ENCODE data around the gene MT1HL1.
"Not testable (repeated sequence)": the region's sequence is repeated elsewhere in the genome, so short reads cannot be mapped to it uniquely, and the experiment has no call there.

The MT1HL1 gene

GRCh38 chr1:237007147-237007881 lies 3.1 kb upstream of the MT1HL1 start:
- Mint-ChIP-seq H3K27ac (no peak overlapping the region), H3K27me3 (no peaks in the 10 kb centered on the region), H3K4me1 (ENCODE audit: low read depth) (no peaks in the 10 kb centered on the region), H3K9me3 (no peaks in the 10 kb centered on the region), H3K36me3 (ENCODE audit: low read depth) (no peaks in the 10 kb centered on the region), H3K4me3 (no peak overlapping the region)
- intact Hi-C loops (cut with micrococcal nuclease) = no loop called here

- Mint-ChIP-seq H3K4me1 (ENCODE audit: low read depth) (no peaks in the 10 kb centered on the region), H3K27me3 (no peaks in the 10 kb centered on the region), H3K9me3 (no peaks in the 10 kb centered on the region), H3K27ac (no peak overlapping the region), H3K36me3 (ENCODE audit: low read depth) (no peaks in the 10 kb centered on the region), H3K4me3 (no peak overlapping the region)
- intact Hi-C loops (cut with micrococcal nuclease) = no loop called here
These were observed 1.4 kb upstream of the MT1HL1 start for GRCh38 chr1:237005674-237006073.

- Mint-ChIP-seq H3K4me3 (no peak overlapping the region), H3K27me3 (no peaks in the 10 kb centered on the region), H3K36me3 (ENCODE audit: low read depth) (no peaks in the 10 kb centered on the region), H3K4me1 (ENCODE audit: low read depth) (no peaks in the 10 kb centered on the region), H3K27ac (no peak overlapping the region), H3K9me3 (no peaks in the 10 kb centered on the region)
- intact Hi-C loops (cut with micrococcal nuclease) = no loop called here
These were observed 725 bp downstream of the MT1HL1 start for GRCh38 chr1:237003516-237003915.

GRCh38 chr1:237000191-237000590 lies 4.0 kb downstream of the MT1HL1 start:
- H3K36me3 Mint-ChIP-seq (ENCODE audit: low read depth) = no peaks in the 10 kb centered on the region
- H3K27ac Mint-ChIP-seq = no peak overlapping the region
- no peaks in the 10 kb centered on the region for H3K9me3 Mint-ChIP-seq
- no peaks in the 10 kb centered on the region for H3K4me1 Mint-ChIP-seq (ENCODE audit: low read depth)
- no peaks in the 10 kb centered on the region for H3K27me3 Mint-ChIP-seq
- intact Hi-C loops (cut with micrococcal nuclease) = no loop called here
- no peak overlapping the region for H3K4me3 Mint-ChIP-seq

- no peak overlapping the region for H3K4me3 Mint-ChIP-seq
- intact Hi-C loops (cut with micrococcal nuclease) = no loop called here
- H3K4me1 Mint-ChIP-seq (ENCODE audit: low read depth) = no peaks in the 10 kb centered on the region
- H3K36me3 Mint-ChIP-seq (ENCODE audit: low read depth) = no peaks in the 10 kb centered on the region
- H3K27me3 Mint-ChIP-seq = no peaks in the 10 kb centered on the region
- no peak overlapping the region for H3K27ac Mint-ChIP-seq
- no peaks in the 10 kb centered on the region for H3K9me3 Mint-ChIP-seq
These were observed 5.7 kb downstream of the MT1HL1 start for GRCh38 chr1:236998546-236998945.

- Mint-ChIP-seq H3K9me3 (no peaks in the 10 kb centered on the region), H3K27me3 (no peaks in the 10 kb centered on the region), H3K27ac (no peak overlapping the region), H3K4me3 (no peak overlapping the region), H3K4me1 (ENCODE audit: low read depth) (no peaks in the 10 kb centered on the region), H3K36me3 (ENCODE audit: low read depth) (no peaks in the 10 kb centered on the region)
- intact Hi-C loops (cut with micrococcal nuclease) = no loop called here
These were observed 6.4 kb downstream of the MT1HL1 start for GRCh38 chr1:236997882-236998281.

- Mint-ChIP-seq H3K9me3 (no peaks in the 10 kb centered on the region), H3K27ac (no peak overlapping the region), H3K36me3 (ENCODE audit: low read depth) (no peaks in the 10 kb centered on the region)
These were observed 6.9 kb downstream of the MT1HL1 start for GRCh38 chr1:236997361-236997760.

GRCh38 chr1:236994450-236994849 lies 9.8 kb downstream of the MT1HL1 start:
- intact Hi-C loops (cut with micrococcal nuclease) = no loop called here
- no peaks in the 10 kb centered on the region for H3K27me3 Mint-ChIP-seq
- H3K9me3 Mint-ChIP-seq = peaks cover 16% of the 10 kb centered on the region
- H3K4me3 Mint-ChIP-seq = no peak overlapping the region
- H3K36me3 Mint-ChIP-seq (ENCODE audit: low read depth) = no peaks in the 10 kb centered on the region
- no peak overlapping the region for H3K27ac Mint-ChIP-seq
- no peaks in the 10 kb centered on the region for H3K4me1 Mint-ChIP-seq (ENCODE audit: low read depth)

More at GRCh38 chr1:236997361-236997760, 6.9 kb downstream of the MT1HL1 start:
- Mint-ChIP-seq H3K4me3 (no peak overlapping the region), H3K27me3 (no peaks in the 10 kb centered on the region), H3K4me1 (ENCODE audit: low read depth) (no peaks in the 10 kb centered on the region)
- intact Hi-C loops (cut with micrococcal nuclease) = no loop called here

GRCh38 chr1:236992449-236992848 lies 11.8 kb downstream of the MT1HL1 start:
- no peak overlapping the region for H3K4me3 Mint-ChIP-seq
- intact Hi-C loops (cut with micrococcal nuclease) = no loop called here
- H3K9me3 Mint-ChIP-seq = peaks cover 23% of the 10 kb centered on the region
- no peaks in the 10 kb centered on the region for H3K36me3 Mint-ChIP-seq (ENCODE audit: low read depth)
- H3K27ac Mint-ChIP-seq = no peak overlapping the region
- no peaks in the 10 kb centered on the region for H3K27me3 Mint-ChIP-seq
- no peaks in the 10 kb centered on the region for H3K4me1 Mint-ChIP-seq (ENCODE audit: low read depth)

- Mint-ChIP-seq H3K4me1 (ENCODE audit: low read depth) (no peaks in the 10 kb centered on the region), H3K27ac (no peak overlapping the region), H3K36me3 (ENCODE audit: low read depth) (no peaks in the 10 kb centered on the region), H3K4me3 (no peak overlapping the region), H3K9me3 (peaks cover 31% of the 10 kb centered on the region), H3K27me3 (no peaks in the 10 kb centered on the region)
- intact Hi-C loops (cut with micrococcal nuclease) = no loop called here
These were observed 14.2 kb downstream of the MT1HL1 start for GRCh38 chr1:236990052-236990445.

- Mint-ChIP-seq H3K27me3 (no peaks in the 10 kb centered on the region), H3K4me3 (no peak overlapping the region), H3K27ac (no peak overlapping the region), H3K9me3 (peaks cover 31% of the 10 kb centered on the region), H3K36me3 (ENCODE audit: low read depth) (no peaks in the 10 kb centered on the region), H3K4me1 (ENCODE audit: low read depth) (no peaks in the 10 kb centered on the region)
- intact Hi-C loops (cut with micrococcal nuclease) = no loop called here
These were observed 14.8 kb downstream of the MT1HL1 start for GRCh38 chr1:236989290-236990051.

GRCh38 chr1:236983818-236984217 lies 20.4 kb downstream of the MT1HL1 start:
- no peak overlapping the region for H3K27ac Mint-ChIP-seq
- H3K27me3 Mint-ChIP-seq = no peaks in the 10 kb centered on the region

GRCh38 chr1:236982380-236982779 lies 21.9 kb downstream of the MT1HL1 start:
- intact Hi-C loops (cut with micrococcal nuclease) = no loop called here
- H3K27ac Mint-ChIP-seq = no peak overlapping the region
- H3K27me3 Mint-ChIP-seq = no peaks in the 10 kb centered on the region
- peaks cover 7% of the 10 kb centered on the region for H3K9me3 Mint-ChIP-seq
- H3K36me3 Mint-ChIP-seq (ENCODE audit: low read depth) = no peaks in the 10 kb centered on the region
- no peaks in the 10 kb centered on the region for H3K4me1 Mint-ChIP-seq (ENCODE audit: low read depth)
- H3K4me3 Mint-ChIP-seq = no peak overlapping the region

More at GRCh38 chr1:236983818-236984217, 20.4 kb downstream of the MT1HL1 start:
- H3K4me1 Mint-ChIP-seq (ENCODE audit: low read depth) = no peaks in the 10 kb centered on the region
- no peaks in the 10 kb centered on the region for H3K36me3 Mint-ChIP-seq (ENCODE audit: low read depth)
- no peak overlapping the region for H3K4me3 Mint-ChIP-seq
- intact Hi-C loops (cut with micrococcal nuclease) = no loop called here
- peaks cover 9% of the 10 kb centered on the region for H3K9me3 Mint-ChIP-seq

- H3K27ac Mint-ChIP-seq; H3K27me3 Mint-ChIP-seq; intact Hi-C loops (cut with micrococcal nuclease); H3K4me1 Mint-ChIP-seq (ENCODE audit: low read depth); H3K9me3 Mint-ChIP-seq; H3K36me3 Mint-ChIP-seq (ENCODE audit: low read depth); H3K4me3 Mint-ChIP-seq: not testable (repeated sequence)
These were observed 22.8 kb downstream of the MT1HL1 start for GRCh38 chr1:236981431-236981830.

Data from dendritic cell treated with granulocyte-macrophage colony-stimulating factor and Interleukin-4, amounts not matched to agents 40 ng/mL and 50 ng/mL, for 4 days (primary cell).